Anterior cingulate cortex (tissue), 58 donors: Measurements from ENCODE around the gene FAM111B.
A peak's percentile ranks its signal among the peaks of the same experiment; 100 is the strongest.
"Not testable (repeated sequence)": the region's sequence is repeated elsewhere in the genome, so short reads cannot be mapped to it uniquely, and the experiment has no call there.

ENCODE experiments used
- DNase-seq, 58 donors: peaks; one replicate each; lab custom pipeline; 2025; lab: John Stamatoyannopoulos, UW

FAM111B gene

GRCh38 chr11:59097113-59097708 is 9.8 kb upstream of the FAM111B start:
- DNase-seq, result peak in 27 of 58 donors; percentile 0 to 46 (median 9)

DNA sequence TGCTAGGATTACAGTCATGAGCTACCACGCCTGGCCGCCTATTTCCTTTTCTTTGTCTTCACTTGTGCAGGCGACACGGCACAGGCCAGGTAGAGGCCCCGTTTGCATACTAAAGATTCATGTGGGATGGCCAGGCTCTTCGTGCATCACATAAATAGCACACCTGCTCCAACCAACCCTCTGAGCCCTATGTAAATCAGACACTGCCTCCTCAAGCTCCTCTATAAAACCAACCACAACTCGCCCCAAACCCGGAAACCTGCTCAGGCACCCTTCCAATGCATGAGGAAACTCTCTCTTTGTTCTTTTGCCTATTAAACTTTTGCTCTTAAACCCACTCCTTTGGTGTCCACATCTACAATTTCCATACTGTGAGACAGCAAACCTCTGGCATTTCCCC is 9.1 kb upstream of the FAM111B start:
- DNase-seq, result not testable (repeated sequence)

GRCh38 chr11:59102259-59102765 is 4.7 kb upstream of the FAM111B start:
- DNase-seq, result peak in 32 of 58 donors; percentile 1 to 40 (median 6)

DNA sequence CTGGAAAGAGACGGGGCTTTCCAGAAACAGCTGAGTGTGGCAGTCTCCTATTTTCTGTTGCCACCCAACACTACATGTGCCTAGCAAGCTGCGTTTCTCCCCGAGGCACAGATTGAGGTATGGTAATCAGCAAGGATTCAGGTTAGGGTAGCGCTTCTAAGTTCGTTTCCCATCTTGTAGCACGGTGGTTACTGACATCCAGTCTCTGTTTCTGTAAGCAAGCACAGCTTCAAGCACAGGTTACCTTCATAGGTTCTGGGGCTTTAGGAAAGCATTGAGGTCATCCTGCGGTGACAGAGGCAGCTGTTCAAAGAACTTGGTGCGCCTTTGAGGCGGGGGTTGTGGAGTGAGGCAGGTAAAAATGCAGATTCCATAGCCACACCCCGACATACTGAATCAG is 684 bp downstream of the FAM111B start:
- DNase-seq, result not testable (repeated sequence)

- no peak for DNase-seq
These were observed 5.5 kb downstream of the FAM111B start for GRCh38 chr11:59112494-59112893.

GRCh38 chr11:59114344-59114743 is 7.3 kb downstream of the FAM111B start:
- DNase-seq, result no peak

- no peak for DNase-seq
These were observed 8.5 kb downstream of the FAM111B start for GRCh38 chr11:59115553-59115952.

DNA sequence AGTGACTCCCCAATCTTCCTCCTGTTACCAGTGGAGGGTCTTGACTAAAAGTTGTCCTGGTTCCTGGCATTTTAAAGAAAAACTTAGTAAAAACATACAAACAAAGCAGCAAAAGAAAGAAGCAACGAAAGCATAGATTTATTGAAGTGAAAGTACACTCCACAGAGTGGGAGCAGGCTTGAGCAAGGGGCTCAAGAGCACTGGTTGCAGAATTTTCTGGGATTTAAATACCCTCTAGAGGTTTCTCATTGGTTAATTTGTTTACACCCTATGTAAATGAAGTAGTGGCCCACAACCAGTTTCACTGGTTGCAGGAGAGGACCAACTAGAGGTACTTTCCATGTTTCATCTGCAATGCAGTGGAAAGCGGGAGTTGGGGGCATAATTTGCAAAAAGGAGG is 10.7 kb downstream of the FAM111B start:
- no peak for DNase-seq

DNA sequence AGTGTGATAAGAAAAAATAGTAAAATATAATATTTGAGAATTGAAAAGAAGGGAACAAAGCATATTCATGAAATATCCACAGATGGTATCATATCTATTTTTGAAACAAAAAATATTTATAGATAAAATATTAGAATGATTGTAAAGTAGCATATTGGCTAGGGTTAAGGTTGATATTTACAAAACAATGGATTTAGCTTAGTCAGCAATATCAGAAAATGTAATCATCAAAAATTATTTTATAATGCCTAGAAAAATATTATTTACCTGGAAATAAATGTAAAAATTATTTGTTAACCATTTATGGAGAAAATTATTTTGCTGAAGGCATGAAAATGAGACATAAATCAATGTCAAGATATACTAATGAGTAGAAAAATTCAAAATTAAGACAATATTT is 12.8 kb downstream of the FAM111B start:
- no peak for DNase-seq

GRCh38 chr11:59135648-59136461 is 28.8 kb downstream of the FAM111B start:
- DNase-seq, result peak in 56 of 58 donors; percentile 7 to 83 (median 56)

GRCh38 chr11:59136551-59136950 is 29.5 kb downstream of the FAM111B start:
- peak in 1 of 58 donors; percentile 0 for DNase-seq

DNA sequence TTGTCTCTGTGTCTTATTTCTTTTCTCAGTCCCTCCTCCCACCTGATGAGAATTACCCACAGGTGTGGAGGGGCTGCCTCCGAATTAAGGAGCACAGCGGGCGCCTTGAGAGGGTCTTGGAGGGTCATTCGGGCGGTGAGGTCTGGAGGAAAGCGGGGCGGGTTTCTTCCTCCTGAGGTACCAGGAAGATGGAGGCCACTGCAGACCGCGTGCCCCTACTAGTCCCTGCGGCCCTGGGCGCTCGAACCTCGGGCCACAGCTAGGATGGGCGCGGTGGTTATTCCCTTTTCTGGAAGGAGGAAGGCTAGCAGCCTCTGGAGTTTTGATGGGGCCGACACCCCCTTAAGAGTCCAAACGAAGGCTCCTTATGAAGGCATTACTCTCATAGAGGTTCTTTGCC is 30.2 kb downstream of the FAM111B start:
- DNase-seq, result no peak

DNA sequence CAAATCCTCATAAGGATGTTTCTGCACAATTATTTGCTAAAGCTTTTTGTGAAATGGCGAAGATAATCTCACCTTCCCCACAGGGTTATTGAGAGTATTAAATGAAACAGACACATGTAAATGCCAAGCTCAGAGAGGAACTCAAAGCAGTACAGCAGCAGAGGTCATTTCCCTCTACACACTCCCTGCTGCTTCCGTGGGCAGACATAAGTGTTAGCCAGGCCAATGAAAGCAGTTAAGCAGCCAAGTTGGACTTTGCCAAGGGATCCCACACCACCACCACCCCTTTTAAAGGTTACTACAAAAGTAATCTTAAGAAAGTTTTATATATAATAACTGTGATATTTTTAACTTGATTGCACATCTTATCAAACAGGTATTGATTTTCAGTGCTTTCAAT is 31.6 kb downstream of the FAM111B start:
- no peak for DNase-seq

GRCh38 chr11:59141191-59141590 is 34.2 kb downstream of the FAM111B start:
- DNase-seq, result no peak

GRCh38 chr11:59141673-59142460 is 34.8 kb downstream of the FAM111B start:
- DNase-seq, result peak in 1 of 58 donors; percentile 25

DNA sequence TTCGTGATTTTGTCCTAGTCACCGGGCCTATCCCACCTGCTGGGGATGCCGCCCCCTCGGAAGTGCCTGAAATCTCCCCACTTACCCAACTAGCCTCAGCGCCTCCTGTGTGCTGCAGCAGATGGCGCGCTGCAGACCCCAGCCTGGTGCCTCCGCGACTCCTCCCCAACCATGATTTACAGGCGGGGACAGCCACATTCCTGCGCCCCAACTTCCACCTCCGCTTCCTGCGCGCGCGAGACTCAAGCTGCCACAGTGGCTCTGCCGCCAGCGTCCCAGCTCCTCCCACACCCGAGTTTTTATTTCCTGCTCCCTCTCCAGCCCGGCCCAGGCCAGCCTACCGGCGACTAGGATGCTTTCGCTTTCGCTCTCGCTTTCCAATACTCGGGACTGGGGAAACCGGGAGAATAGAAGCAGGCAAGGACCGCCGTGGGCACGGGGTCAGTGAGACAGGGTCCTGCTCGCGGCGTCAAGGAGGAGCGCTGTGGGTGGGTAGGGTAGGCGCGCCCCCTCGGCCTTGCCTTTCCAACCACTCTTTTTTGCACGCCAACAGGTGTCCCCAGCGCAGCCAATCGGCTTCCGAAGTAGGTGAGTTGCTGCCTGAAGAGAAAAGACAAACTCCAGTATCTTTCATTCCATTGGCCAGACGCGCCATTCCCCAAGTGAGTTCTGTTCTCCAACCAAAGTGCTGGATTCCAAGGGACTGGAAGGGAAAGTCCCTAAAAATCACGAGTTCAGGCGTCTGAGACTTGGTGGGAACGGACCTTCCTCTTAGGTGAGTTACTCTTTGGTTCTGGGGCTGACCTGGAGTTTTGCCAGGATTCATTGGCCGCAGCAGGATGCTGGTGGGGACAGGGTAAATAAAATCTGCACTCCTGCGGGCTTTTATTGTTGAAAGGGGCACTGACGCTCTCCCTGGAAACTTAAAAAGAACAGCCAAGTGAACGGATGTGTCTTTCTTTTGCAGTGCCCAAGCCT is 35.8 kb downstream of the FAM111B start, which contains the start of gene FAM111A:
Gene FAM111A (plus strand): TSS at position 327 of the 978 bp plus-strand sequence. CDS start 6,017 bp downstream, outside the sequence.
- peak in 56 of 58 donors; percentile 34 to 84 (median 68) for DNase-seq

DNA sequence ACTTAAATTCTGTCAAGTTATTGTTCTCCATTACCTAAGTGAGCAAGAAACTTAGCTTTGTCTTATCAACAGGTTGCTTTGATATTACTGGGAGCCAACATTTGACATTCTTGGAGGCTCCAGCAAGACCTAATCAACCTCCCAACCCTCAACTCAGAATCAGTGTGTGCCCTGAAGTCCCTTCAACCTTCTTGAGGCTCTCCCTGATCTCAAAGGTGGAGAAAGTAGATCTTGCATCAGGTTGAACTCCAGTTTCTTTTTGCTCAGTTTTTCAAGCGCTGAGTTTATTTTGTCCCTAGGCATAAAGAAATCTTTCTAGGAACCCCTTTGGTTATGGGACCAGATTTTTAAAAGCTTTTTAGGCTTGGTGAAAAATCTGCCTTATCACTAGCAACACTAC is 37.1 kb downstream of the FAM111B start:
- DNase-seq, result peak in 1 of 58 donors; percentile 1

DNA sequence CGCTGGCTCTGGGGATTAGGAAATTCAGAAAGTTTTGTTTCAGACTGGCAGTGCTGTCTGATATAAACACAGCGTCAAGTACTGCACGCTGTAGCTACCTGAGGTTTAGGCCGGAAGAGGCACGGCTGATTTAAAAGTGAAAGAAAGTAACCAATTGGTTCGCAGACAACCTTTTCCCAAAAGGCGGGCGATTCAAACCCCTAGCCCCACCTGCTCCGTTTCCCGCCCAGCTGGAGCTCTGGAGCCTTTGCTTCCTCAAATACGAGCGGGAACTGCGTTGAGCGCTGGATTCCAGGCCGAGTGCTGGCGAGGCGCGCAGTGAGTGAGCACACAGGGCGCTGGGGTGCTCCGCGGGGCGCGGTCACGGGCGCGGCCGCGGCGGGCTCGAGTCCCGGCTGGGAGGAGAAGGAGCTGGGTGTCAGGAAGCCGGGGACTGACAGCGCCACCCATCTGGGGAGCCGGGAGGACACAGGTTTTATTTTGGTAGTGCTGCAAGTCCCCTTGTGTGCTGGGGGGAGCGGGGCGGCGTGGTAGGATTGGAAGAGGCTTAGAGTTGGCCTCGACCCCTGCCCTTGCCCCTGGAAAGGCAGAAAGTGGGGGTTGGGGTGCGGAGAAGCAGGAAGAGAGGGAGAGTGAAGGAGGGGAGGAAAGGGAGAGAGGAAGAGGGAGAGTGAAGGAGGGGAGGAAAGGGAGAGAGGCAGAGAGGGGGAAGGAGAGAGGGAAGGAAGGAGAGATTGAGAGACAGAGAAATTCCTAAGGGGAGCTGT is 37.7 kb downstream of the FAM111B start:
- DNase-seq, result peak in 49 of 58 donors; percentile 6 to 63 (median 19)

- no peak for DNase-seq
These were observed 38.5 kb downstream of the FAM111B start for GRCh38 chr11:59145534-59145933.
